GM18511 (cell line): Measurements from ENCODE around the gene RTN4IP1.
A peak's percentile ranks its signal among the peaks of the same experiment; 100 is the strongest.
"Not testable (repeated sequence)": the region's sequence is repeated elsewhere in the genome, so short reads cannot be mapped to it uniquely, and the experiment has no call there.

Experiments used
- ATAC-seq: cut with Tn5 transposase; IDR thresholded peaks from one replicate; pipeline ENCODE4 v1.9.1; 2021; ENCODE audit warnings: mild to moderate bottlenecking, moderate library complexity; ENCODE audit not compliant: unreplicated experiment

RTN4IP1 gene

DNA sequence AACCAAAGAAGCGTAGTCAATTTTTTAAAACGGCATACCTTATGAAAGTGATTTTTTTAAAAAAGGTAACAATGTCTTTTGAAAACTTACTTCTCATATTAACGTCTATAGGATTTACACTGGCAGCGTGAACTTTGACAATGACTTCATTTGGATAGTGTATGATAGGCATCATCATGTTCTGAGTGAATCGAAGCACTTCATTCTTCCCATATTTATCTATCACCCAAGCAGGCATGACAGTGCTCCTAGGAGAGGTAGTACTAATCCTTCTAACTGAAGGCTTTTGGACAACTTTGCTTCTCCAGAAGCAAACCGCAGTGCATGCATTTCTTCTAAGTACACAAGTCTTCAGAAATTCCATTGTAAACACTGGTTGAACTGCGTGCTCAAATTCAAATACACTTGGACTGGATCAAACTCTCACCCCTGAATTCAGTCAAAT, 618 bp downstream of the RTN4IP1 start:
- ATAC-seq = peak; percentile 7

DNA sequence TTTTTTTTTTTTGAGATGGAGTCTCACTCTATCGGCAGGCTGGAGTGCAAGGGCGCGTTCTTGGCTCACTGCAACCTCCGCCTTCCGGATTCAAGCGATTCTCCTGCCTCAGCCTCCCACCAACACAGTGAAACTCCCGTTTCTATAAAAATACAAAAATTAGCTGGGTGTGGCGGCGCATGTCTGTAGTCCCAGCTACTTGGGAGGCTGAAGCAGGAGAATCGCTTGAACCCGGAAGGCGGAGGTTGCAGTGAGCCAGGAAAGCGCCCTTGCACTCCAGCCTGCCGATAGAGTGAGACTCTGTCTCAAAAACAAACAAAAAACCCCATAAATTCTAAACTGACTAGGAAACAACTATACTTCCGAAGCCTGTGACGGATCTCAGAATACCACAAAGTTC, 1.5 kb downstream of the RTN4IP1 start:
- not testable (repeated sequence) for ATAC-seq

- peak; percentile 55 for ATAC-seq
Observed at GRCh38 chr6:106626485-106626884, 2.8 kb downstream of the RTN4IP1 start.

GRCh38 chr6:106623039-106623438, 6.3 kb downstream of the RTN4IP1 start:
- ATAC-seq = no peak

- ATAC-seq = no peak
Observed at GRCh38 chr6:106622412-106622811, 6.9 kb downstream of the RTN4IP1 start.

- no peak for ATAC-seq
Observed at GRCh38 chr6:106620931-106621672, 8.2 kb downstream of the RTN4IP1 start.

DNA sequence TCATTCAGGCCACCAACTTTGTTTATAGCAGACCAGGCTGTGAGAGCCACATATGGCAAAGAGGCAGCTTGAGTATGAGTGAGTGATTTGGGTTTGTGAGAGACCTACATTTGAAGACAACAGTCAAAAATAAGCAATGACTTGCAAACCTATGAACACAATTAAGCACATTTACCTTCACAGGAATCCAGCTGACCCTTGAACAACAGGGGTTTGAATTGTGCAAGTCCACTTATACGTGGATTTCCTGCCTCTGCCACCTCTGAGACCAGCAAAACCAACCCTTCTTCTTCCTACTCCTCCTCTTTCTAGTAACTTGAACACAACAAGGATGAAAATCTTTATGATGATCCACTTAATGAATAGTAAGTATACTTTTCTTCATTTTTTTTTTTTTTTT, 10.1 kb downstream of the RTN4IP1 start:
- ATAC-seq = no peak

DNA sequence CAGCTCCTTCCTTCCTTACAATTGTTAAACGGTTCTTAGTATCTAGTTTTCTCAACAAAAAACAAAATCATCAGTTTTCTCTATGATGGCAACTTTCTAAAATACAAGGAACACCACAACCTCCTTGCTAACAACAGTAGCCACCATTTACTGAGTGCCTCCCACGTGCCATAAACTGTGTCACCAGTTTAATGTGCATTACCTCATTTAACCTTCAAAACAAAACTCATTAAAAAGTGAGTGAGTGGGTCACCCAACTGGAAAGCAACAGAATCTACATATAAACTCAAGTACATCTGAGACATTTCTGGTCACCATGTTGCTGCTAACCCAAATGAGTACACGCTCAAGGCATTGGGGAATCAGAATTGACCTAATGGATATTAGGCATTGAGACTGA, 11.0 kb downstream of the RTN4IP1 start:
- no peak for ATAC-seq

DNA sequence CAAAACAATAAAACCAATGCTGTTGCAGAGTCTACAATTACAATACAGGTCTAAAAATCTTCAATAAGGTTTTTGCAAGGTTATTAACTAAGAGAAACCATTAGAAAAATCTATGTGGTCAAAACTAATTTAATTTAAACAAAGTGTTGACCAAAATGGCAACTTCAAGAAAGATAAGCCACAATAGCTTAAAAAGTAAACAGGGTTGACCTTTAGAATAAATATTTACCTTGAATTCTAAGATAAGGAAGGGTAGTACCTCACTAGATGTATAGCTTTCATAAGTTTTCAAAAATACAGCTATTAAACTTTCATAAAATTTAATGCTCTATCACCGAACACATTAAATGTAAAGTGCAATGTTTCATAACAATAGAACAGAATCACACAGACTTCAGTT, 11.4 kb downstream of the RTN4IP1 start:
- ATAC-seq = no peak

GRCh38 chr6:106617302-106617701, 12.0 kb downstream of the RTN4IP1 start:
- ATAC-seq = peak; percentile 85

DNA sequence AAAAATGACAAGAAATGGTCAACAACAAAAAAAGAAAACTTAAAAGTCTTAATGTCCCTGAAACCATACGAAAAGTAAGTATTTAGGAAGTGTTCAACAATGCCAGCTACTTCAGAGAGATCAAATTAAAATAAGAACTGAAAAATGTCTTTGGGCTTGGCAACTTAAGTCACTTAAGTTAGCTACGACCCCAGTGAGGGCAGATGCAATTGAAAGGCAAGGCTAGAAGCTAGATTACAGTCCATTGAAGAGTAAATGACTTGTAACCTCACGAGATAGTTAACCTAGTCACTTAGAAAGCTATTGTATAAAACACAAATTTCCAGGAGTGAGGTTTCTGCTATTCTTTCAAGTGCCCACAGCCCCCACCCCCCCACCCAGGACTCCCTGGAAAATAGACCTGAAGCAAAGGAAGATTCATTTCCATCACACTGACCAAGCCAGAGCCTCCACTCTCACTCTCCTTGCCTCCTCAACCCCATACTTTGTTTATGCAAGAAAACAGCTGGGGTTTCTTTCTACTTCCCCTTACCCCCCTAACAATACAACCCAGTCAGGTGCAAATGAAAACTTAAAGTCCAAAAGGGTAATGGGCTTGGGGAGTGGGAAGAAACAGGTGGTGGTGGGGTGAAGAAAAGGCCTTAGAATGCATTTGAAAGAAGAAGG, 14.6 kb downstream of the RTN4IP1 start:
- no peak for ATAC-seq

DNA sequence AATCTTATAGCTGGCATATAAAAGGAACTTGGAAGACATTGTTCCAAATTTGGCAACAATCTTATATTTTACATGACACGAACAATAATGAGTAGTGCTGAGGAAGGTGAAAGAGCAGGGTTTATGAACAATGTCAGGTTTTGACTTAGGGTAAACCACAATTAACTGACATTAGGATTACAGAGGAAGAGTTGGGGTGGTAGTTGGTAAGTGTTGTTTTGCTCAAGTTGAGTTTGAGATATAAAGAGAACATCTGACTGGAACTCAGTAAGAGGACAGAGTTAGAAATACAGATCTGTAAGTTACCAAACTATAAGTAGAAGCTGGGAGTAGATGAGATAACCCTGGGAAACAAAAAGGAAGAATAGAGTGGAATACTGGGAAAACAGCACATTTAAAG, 15.1 kb downstream of the RTN4IP1 start:
- ATAC-seq = no peak

DNA sequence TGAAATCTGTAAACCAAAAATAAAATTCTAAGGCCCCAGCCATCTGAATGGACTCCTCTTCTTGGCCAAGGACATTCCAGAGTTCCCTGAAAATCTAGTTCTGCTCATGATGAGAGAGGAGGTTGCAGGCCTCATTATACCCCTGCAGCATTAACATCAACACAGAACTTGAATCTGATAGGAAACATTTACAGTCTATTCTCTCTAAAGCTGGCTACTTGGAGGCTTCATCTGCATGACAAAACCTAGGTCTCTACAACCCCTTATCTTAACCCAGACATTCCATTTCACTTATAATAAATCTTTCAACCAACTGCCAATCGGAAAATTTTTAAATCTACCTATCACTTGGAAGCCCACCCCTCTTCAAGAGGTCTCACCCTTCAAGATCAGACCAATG, 15.7 kb downstream of the RTN4IP1 start:
- no peak for ATAC-seq

- no peak for ATAC-seq
Observed at GRCh38 chr6:106612671-106613416, 16.5 kb downstream of the RTN4IP1 start.

DNA sequence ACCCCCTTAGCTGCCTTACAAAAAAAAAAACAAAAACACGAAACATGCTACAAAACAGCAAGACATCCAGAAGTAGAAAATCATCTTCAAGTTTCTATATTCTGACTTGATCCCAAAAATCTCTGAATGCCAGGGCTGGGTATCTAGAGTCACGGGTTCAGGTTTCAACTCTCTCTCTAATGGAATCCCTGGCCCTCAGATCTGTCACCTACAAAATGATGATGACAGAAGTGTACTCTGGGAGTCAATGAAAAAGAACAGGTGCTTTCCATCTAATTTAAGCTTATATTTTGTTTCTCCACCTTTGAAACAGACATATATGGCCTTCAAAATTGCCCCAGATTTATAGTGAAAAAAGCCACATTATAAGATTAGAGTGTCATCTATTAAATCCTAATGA, 18.3 kb downstream of the RTN4IP1 start:
- no peak for ATAC-seq

GRCh38 chr6:106609699-106610098, 19.6 kb downstream of the RTN4IP1 start:
- ATAC-seq = no peak

DNA sequence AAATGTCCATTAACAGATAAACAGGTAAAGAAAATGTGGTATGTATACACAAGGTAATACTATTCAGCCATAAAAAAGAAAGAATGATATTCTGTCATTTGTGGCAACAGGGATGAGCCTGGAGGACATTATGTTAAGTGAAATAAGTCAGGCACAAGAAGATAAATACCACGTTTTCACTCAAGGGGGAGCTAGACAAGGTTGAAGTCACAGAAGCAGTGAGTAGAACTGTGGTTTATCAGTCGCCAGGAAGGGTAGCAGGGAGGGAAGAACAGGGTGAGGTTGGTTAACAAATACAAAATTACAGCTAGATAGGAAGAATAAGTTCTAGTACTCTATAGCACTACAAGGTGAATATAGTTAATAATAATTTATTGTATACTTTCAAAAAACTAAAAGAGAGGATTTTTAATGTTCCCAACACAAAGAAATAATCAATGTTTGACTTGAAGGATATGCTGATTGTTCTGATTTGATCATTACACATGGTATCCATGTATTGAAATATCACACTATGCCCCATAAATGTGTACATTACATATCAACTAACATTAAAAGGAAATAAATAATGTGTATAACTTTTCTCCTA, 21.1 kb downstream of the RTN4IP1 start:
- peak; percentile 75 for ATAC-seq

DNA sequence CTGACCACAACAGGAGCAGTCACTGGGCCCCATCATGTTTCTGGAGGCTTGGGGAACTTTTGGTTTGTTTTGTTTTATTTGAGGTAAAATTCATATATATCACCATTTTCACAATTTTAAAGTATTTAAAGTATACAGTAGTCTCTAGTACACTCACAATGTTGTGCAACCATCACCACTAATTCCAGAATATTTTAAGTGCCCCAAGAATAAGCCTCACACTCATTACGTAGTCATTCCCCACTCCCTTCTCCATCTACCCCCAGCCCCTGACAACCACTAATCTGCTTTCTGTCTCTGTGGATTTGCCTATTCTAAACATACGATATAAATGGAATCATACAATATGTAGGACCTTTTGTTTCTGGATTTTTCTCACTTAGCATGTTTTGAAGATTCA, 29.0 kb downstream of the RTN4IP1 start:
- no peak for ATAC-seq

DNA sequence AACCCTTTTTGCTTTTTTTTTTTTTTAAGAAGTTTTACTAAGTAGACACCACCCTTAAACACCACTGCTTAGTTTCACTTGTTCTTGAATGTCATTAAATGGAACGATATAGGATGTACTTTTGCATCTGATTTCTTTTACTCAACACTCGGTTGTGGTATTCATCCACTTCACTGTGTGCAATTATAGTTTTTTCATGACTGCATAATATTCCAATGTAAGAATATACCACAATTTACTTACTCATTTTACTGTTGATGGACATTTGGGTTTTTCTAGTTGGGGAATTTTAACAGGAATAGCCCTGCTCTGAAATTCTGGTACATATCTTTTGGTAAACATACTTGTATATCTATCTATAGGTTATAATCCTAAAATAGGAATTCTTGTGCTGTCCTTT, 29.9 kb downstream of the RTN4IP1 start:
- ATAC-seq = no peak

GRCh38 chr6:106591111-106591825, 38.0 kb downstream of the RTN4IP1 start:
- ATAC-seq = no peak

- ATAC-seq = not testable (repeated sequence)
Observed at GRCh38 chr6:106588937-106589336, 40.4 kb downstream of the RTN4IP1 start.
